HG03520 (cell line): ENCODE results near the gene PSMC4.

Experiments
- ATAC-seq: cut with Tn5 transposase; IDR thresholded peaks from one replicate; pipeline ENCODE4 v1.9.1; 2021; ENCODE audit warnings: mild to moderate bottlenecking, moderate library complexity; ENCODE audit not compliant: unreplicated experiment

Gene PSMC4

GRCh38 chr19:39987167-39987566 is 16.2 kb downstream of the PSMC4 start:
- ATAC-seq: no peak

GRCh38 chr19:39987596-39987995 is 16.6 kb downstream of the PSMC4 start:
- no peak for ATAC-seq

- ATAC-seq: no peak
Measured at GRCh38 chr19:39993605-39994004, 22.6 kb downstream of the PSMC4 start.

- ATAC-seq: no peak
Measured at GRCh38 chr19:39994361-39994760, 23.4 kb downstream of the PSMC4 start.

- no peak for ATAC-seq
Measured at GRCh38 chr19:39995794-39996193, 24.8 kb downstream of the PSMC4 start.

- ATAC-seq: peak; percentile 25
Measured at GRCh38 chr19:39996218-39996810, 25.3 kb downstream of the PSMC4 start.

GRCh38 chr19:39996811-39997637 is 26.1 kb downstream of the PSMC4 start, which contains the start of gene ZNF546:
ZNF546 (plus strand) TSS chr19:39997060; CDS start chr19:39998327, 1,267 bp downstream.
- peak; percentile 62 for ATAC-seq

GRCh38 chr19:39997638-39998216 is 26.8 kb downstream of the PSMC4 start:
- no peak for ATAC-seq

GRCh38 chr19:39998501-39998900 is 27.5 kb downstream of the PSMC4 start:
- ATAC-seq: no peak

- ATAC-seq: no peak
Measured at GRCh38 chr19:40005691-40006272, 34.8 kb downstream of the PSMC4 start.

- no peak for ATAC-seq
Measured at GRCh38 chr19:40006273-40006691, 35.3 kb downstream of the PSMC4 start.

GRCh38 chr19:40009674-40010073 is 38.7 kb downstream of the PSMC4 start:
- no peak for ATAC-seq

GRCh38 chr19:40013991-40014390 is 43.0 kb downstream of the PSMC4 start:
- ATAC-seq: no peak

- ATAC-seq: no peak
Measured at GRCh38 chr19:40023969-40024368, 53.0 kb downstream of the PSMC4 start.

GRCh38 chr19:40025938-40026596 is 55.1 kb downstream of the PSMC4 start:
- ATAC-seq: no peak

GRCh38 chr19:40026597-40026970 is 55.6 kb downstream of the PSMC4 start:
- no peak for ATAC-seq
